Left colon (tissue), 2 donors: Measurements from ENCODE around the gene UBE2D2. TPM values are rescaled to one million over a fixed set of nuclear protein-coding genes. Genes with fewer than 3 reads are reported as not detected.
A peak's percentile ranks its signal among the peaks of the same experiment; 100 is the strongest.

Experiments
- ATAC-seq: fragments of 200-7000 bp; cut with Tn5 transposase; one replicate; pipeline ENCODE4 v1.9.1; 2020; ENCODE audit warnings: mild to moderate bottlenecking, moderate library complexity
- DNase-seq, 2 donors: peaks; one replicate each; pipeline ENCODE4 v3.0.0-alpha.2; 2020
- intact Hi-C, 2 donors: fragments of 100-400 bp; cut with DNase I in 1 of 2; cut with micrococcal nuclease in 1 of 2; formaldehyde crosslinking; loops; one replicate each; pipeline versions ENCODE4 v1.11.2 to v1.14.0; 2022; cut with DNase I, micrococcal nuclease
- total RNA-seq, 2 donors: library from RNA; stranded (reverse); fragmentation: NEBNext Ultra II Directional; extraction: Animal tissue kit (Norgen Biotek cat#: 25700); gene quantifications; one replicate each; pipeline ENCODE4 v1.2.1, GENCODE V29; 2021
- donor health status: DM: no; HTN: no; CAD: no.
- donor health status: DM: yes; HTN: yes; CAD: no.

UBE2D2 gene
- total RNA-seq, 2 donors from 2014 or later, result 139 to 152 TPM

DNA sequence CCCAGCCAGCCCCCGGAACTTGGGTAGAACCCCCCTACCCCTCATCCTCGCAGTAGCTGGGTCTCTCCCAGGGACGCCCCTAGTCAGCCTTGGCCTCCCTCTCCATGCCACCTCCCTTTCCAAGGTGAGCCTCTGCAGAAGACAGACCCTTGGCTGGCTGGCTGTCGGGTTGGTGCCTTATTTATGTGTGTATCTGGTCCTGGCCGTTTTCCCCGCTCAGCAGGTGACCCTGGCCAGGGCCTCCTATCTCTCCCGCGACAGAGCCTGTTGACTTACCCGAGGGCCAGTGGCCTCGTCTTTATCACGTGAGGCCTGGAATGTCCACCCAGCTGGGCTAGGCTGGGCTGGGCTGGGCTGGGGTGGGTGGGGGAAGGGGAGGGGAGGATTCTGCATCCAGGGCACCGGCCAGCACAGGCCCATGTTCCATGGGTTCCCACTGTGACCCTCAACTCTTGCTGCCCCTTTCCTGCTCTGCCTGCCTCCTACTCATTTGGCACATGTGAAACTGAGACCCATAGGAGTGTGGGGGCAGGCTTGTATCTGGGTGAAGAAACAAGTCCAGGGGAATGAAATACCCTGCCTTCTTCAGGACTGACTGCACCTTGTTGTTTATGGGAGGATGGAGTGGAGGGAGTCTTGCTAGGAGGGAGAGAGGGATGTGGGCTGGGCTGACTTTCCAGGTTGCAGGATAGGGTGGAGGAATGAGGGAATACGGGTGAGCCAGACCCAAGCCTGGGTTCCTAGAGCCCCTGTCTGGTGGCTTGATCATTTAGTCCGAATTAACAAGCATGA, 90.1 kb downstream of the UBE2D2 start:
- intact Hi-C loops, result no loop called here
- DNase-seq, result peak; percentile 47 to 74

GRCh38 chr5:139651853-139652787, 91.0 kb downstream of the UBE2D2 start:
- DNase-seq, result peak; percentile 83 to 85
- ATAC-seq, result peak; percentile 5
- intact Hi-C loops, result no loop called here

More for the DNA sequence above, 90.1 kb downstream of the UBE2D2 start:
- ATAC-seq, result peak; percentile 28

- intact Hi-C loops, result no loop called here
- DNase-seq, result no peak
- no peak for ATAC-seq
Measured at GRCh38 chr5:139652788-139653241, 91.7 kb downstream of the UBE2D2 start.

GRCh38 chr5:139653616-139654015, 92.5 kb downstream of the UBE2D2 start:
- DNase-seq (no peak), ATAC-seq (no peak)
- intact Hi-C loops, result no loop called here

DNA sequence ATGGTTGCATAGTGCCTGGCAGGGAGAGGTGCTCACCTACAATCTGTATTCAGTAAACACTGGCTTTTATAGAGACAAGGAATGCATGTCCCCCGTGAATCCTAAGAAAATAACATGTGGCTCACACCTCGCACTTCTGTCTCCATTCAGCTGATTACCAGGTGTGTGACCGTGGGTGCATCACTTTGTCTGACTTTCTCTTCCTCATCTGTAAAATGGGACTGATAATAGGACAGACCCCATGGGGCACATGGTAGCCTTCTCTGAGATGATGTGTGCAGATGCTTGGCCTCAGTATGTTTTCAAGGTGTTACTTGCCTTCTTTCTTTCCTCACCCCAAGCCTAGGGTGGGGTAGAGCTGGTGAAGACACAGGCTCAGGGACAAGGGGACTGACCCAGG, 93.3 kb downstream of the UBE2D2 start:
- ATAC-seq, result no peak
- intact Hi-C loops, result no loop called here
- DNase-seq, result no peak

DNA sequence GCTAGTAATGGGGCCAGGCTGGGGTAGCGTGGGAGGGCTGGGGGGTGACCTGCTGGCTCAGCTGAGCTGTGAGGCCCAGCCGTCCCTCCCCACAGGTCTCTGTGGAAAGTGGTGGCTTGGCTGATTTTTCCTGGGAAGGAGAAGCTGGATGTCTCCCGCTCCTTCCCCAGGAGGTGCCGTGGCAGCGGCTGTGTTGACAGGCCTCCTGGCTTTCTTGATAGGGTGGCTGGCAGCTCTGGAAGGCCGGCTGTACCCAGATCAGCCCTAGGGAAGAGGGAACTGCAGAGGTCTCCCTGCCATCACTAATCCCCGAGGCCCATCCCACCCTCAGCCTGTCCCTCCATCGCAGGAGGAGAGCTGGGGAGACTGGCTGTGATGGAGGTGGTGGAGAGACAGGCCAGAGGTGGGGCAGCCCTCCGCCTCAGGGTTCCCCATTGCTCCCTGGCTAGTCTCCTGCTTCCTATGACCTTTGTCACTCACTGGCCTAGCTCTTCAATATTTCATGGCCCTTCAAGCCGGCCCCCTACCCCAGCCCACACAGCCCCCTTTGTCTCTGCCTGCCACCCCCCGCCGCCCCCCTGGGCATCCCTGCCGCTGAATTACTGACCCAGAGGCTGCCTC, 93.8 kb downstream of the UBE2D2 start:
- no peak for ATAC-seq
- no peak for DNase-seq
- intact Hi-C loops, result no loop called here

DNA sequence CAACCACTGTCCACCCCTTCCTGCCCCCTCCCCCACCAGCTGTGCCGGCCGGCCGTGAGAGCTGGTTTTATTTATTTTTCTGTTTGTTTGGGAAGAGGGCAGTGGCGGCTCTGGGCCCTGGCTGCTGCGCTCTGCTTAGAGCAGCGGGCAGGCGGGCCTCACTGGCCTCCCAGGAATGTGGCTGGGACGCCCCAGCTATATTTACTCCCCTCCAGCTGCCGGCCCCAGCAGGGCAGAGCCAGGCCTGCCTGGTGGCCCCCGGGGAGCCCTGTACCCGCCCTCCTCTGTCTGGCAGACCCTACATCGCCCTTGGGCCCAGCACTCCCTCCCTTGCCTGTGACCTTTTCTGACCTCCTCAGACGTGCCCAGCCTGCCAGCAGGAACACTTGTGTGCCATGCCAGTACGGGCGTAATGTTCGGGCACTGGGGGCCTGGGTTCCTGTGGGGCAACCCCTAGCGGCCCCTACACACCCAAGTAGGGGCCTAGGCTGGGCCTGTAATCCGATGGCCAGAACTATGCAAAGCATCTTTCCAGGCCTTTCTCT, 94.7 kb downstream of the UBE2D2 start:
- peak; percentile 31 for ATAC-seq
- intact Hi-C loops, result no loop called here
- no peak for DNase-seq

GRCh38 chr5:139657363-139658321, 96.5 kb downstream of the UBE2D2 start:
- intact Hi-C loops, result no loop called here
- no peak for ATAC-seq
- no peak for DNase-seq

GRCh38 chr5:139658501-139658927, 97.4 kb downstream of the UBE2D2 start:
- intact Hi-C loops, result no loop called here
- ATAC-seq, result no peak
- DNase-seq, result no peak

- intact Hi-C loops, result no loop called here
- DNase-seq (no peak), ATAC-seq (peak; percentile 31)
Measured at GRCh38 chr5:139658928-139659667, 98.0 kb downstream of the UBE2D2 start.

GRCh38 chr5:139659695-139660101, 98.6 kb downstream of the UBE2D2 start:
- intact Hi-C loops, result no loop called here
- ATAC-seq (no peak), DNase-seq (no peak)

GRCh38 chr5:139660105-139660922, 99.2 kb downstream of the UBE2D2 start:
- DNase-seq (peak; percentile 80 to 88), ATAC-seq (peak; percentile 89)
- intact Hi-C loops, result no loop called here

DNA sequence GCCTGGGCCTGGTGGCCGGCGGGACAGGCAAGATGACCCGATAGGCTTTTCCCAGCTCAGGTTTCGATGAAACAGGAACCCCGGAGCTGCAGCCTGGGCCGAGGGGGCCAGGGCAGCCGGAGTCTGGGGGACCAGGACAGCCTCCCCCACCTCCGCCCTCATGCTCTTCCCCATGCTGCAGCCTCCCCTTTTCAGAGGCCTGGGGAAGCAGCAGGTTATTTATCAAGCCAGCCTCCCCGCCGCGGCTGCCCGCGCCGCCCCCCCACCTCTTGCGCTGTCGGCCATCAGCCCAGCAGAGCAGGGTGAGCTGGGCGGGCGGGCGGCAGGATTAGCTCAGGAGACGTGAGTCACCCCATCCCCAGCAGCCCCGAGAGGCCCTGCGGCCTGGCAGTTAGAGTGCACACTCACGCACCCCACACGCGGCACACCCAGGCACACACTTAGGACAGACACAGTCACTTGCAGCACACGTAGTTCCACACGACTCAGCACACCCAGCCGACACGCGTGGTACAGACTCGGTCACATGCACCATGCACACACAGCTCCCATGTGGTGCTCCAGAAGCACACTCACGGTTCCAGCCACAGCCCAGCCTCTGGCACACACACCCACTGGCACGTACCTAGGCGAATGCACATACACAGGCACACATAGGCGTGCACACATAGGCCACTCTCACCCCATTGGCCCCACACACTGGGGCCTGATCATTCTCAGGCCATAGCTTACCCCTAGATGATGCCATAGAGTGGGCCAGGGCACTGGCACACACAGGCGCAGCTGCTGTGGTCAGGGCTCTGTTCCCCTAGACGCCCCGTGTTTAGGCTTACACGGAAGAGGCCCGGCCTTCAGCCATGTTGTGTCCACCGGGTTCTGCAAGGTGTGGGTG, 100.0 kb downstream of the UBE2D2 start:
- intact Hi-C loops, result no loop called here
- peak; percentile 8 for ATAC-seq
- peak; percentile 72 to 84 for DNase-seq

DNA sequence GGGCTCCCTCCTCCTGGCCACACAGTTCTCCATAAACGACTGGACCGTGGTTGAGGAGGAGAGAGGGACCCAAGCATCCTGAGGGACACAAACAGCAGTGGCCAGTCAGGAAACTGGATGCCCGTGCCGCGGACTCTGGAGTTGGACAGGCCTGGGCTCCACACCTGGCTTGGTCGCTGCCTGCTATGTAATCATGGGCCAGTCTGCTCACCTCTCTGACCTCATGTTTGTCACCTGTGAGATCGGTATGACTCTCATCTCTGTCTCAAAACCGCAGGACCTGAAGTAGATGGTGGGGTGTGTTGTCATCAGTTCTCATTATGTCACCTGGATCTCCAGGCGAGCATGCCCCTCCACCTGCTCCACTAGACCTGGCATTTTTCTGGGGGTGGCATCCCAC, 101.5 kb downstream of the UBE2D2 start:
- DNase-seq (no peak), ATAC-seq (no peak)
- intact Hi-C loops, result no loop called here
